Muscle of leg (tissue), 11 donors: ENCODE data around the gene SUPT5H. TPM values are rescaled to one million over a fixed set of nuclear protein-coding genes. Genes with fewer than 3 reads are reported as not detected.
"Not testable (repeated sequence)": the region's sequence is repeated elsewhere in the genome, so short reads cannot be mapped to it uniquely, and the experiment has no call there.

Experiments used
- DNase-seq: peaks from one replicate; pipeline ENCODE4 v3.0.0; 2013
- H3K27ac ChIP-seq: one replicate; pipeline ENCODE4 v1.5.1; 2013; ENCODE audit warnings: mild to moderate bottlenecking, low read length, control low read depth
- H3K27me3 ChIP-seq: one replicate; pipeline ENCODE4 v1.6.1; 2013; ENCODE audit warnings: low read length; ENCODE audit not compliant: control insufficient read depth, insufficient read depth
- H3K36me3 ChIP-seq: one replicate; pipeline ENCODE4 v1.6.1; 2013; ENCODE audit warnings: low read length; ENCODE audit not compliant: control insufficient read depth, insufficient read depth
- H3K4me1 ChIP-seq: one replicate; pipeline ENCODE4 v1.6.1; 2013; ENCODE audit warnings: low read length; ENCODE audit not compliant: control insufficient read depth, insufficient read depth
- H3K4me3 ChIP-seq: one replicate; pipeline ENCODE4 v1.5.1; 2013; ENCODE audit warnings: low read length, control low read depth
- H3K9me3 ChIP-seq: replicated peaks from 2 replicates; pipeline ENCODE4 v1.6.1; 2013; ENCODE audit warnings: low read depth, low read length; ENCODE audit not compliant: control insufficient read depth
- WGBS: methylation state at CpG from one replicate; pipeline ENCODE4 v1.1.5; 2013; ENCODE audit warnings: missing lambda C conversion rate; ENCODE audit not compliant: insufficient coverage; 5-methylcytosine and 5-hydroxymethylcytosine counted together
- polyA plus RNA-seq, 8 donors: library from polyadenylated mRNA; unstranded; fragments of 120-200 nt; gene quantifications; one replicate each; pipeline versions ENCODE4 v1.2.1 to v1.2.3, GENCODE V29; 2013; ENCODE audit warnings: inconsistent platforms in 1 of 8, low replicate concordance in 1 of 8; ENCODE audit not compliant: insufficient read length in 8 of 8, insufficient read depth in 1 of 8
- total RNA-seq: library from RNA; stranded (reverse); fragments of 120-200 nt; gene quantifications from one replicate; pipeline ENCODE4 v1.2.4, GENCODE V29; 2013

Gene SUPT5H
- total and polyA plus RNA-seq, 9 donors = 50.0 to 108 (median 99.6) TPM

DNA sequence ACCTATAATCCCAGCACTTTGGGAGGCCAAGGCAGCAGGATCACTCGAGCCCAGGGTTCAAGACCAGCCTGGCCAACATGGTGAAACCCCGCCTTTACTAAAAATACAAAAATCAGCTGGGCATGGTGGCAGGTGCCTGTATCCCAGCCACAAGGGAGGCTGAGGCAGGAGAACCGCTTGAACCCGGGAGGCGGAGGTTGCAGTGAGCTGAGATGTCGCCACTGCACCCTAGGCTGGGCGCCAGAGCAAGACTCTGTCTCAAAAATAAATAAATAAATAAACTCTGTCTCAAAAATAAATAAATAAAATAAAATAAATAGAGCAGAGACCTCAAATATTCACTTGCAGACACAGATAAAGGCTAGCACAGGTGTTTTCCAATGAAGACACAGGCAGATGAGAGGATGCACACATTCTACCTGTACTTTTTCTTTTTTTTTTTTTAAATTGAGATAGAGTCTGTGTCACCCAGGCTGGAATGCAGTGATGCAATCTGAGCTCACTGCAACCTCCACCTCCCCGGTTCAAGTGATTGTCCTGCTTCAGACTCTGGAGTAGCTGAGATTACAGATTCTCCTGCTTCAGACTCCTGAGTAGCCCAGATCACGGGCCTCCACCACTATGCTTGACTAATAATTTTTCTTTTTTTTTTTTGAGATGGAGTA lies 7.0 kb upstream of the SUPT5H start:
- H3K4me3 ChIP-seq = no peak overlapping the region
- no peak for DNase-seq
- H3K27me3 ChIP-seq = no peaks in the 10 kb centered on the region
- WGBS = 72% methylated on average over 2 of the region's 9 CpGs
- H3K9me3 ChIP-seq = no peaks in the 10 kb centered on the region
- no peak overlapping the region for H3K27ac ChIP-seq
- peaks cover 15% of the 10 kb centered on the region for H3K36me3 ChIP-seq
- H3K4me1 ChIP-seq = peaks cover 25% of the 10 kb centered on the region

DNA sequence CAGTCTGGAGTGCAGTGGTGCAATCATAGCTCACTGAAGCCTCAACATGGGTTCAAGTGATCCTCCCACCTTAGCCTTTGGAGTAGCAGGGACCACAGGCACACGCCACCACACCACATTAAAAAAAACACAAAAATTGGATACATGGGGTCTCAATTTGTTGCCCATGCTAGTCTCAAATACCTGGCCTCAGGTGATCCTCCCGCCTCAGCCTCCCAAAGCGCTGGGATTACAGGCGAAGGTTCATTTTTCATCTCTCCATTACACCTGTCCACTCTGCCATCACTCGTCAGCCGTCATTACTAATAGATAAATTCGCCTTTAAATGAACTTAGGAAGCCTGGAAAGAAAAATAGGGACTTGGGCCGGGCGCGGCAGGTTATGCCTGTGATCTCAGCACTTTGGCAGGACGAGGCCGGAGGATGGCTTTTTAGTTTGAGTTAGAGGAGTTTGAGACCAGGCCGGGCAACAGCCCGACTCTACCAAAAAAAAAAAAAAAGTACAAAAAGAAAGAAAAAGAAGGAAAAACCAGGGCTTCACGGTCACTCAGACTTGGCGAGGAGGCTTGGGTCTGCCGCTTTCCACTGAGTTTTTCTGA lies 685 bp upstream of the SUPT5H start:
- H3K4me1 ChIP-seq = peaks cover 16% of the 10 kb centered on the region
- WGBS = 0% methylated on average over 2 of the region's 17 CpGs
- H3K27me3 ChIP-seq = no peaks in the 10 kb centered on the region
- no peaks in the 10 kb centered on the region for H3K9me3 ChIP-seq
- peaks cover 22% of the 10 kb centered on the region for H3K36me3 ChIP-seq
- peak overlapping the region; percentile 98 for H3K4me3 ChIP-seq
- peak; percentile 56 for DNase-seq
- H3K27ac ChIP-seq = peak overlapping the region; percentile 97

DNA sequence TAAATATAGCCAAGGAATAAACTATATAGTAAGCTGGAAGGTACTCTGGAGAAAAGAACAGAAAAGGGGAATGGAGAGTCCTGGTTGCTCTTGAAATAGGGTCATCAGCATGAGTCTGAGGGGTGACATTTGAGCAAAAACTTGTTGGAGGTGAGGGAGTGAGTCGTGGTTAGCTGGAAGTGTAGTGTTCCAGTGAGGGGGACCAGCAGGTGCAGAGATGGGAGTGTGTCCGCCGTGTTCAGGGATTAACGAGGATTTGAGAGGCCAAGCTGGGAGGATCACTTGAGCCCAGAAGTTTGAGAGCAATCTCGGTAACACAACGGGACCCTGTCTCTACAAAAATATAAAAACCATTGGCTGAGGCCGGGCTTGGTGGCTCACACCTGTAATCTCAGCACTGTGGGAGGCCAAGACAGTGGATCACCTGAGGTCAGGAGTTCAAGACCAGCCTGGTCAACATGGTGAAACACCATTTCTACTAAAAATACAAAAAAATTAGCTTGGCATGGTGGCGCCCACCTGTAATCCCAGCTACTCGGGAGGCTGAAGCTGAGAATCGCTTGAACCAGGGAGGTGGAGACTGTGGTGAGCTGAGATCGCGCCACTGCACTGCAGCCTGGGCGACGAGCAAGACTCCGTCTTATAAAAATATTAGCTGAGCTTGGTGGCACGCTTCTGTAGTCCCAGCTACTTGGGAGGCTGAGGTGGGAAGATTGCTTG lies 1.1 kb downstream of the SUPT5H start:
- H3K27me3 ChIP-seq = no peaks in the 10 kb centered on the region
- 88% methylated on average over 10 of the region's 16 CpGs for WGBS
- H3K27ac ChIP-seq = no peak overlapping the region
- peak overlapping the region; percentile 98 for H3K4me3 ChIP-seq
- H3K4me1 ChIP-seq = peaks cover 16% of the 10 kb centered on the region
- no peaks in the 10 kb centered on the region for H3K9me3 ChIP-seq
- DNase-seq = no peak
- peaks cover 22% of the 10 kb centered on the region for H3K36me3 ChIP-seq

DNA sequence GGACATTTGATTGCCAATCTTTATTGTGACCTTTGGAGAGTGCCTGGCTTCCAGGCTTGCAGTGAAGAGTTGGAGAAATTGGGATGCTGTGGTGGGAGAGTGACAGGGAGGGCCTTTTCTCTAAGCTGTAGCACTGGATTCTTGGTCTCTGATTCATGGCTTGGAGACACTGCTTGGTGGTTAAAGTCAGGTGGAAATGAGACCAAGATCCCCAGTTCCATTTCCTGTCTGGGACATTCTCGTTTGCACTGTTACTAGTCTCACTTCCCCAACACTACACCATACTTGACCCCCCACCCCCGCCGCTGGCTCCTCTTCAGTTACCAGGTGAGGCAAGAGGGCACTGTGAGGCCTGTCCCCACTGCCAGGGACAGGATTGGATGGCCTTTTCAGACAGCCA lies 2.9 kb downstream of the SUPT5H start:
- H3K36me3 ChIP-seq = peaks cover 38% of the 10 kb centered on the region
- H3K27me3 ChIP-seq = no peaks in the 10 kb centered on the region
- no peak overlapping the region for H3K27ac ChIP-seq
- no peaks in the 10 kb centered on the region for H3K9me3 ChIP-seq
- DNase-seq = no peak
- 75% methylated on average over 3 of the region's 3 CpGs for WGBS
- peaks cover 16% of the 10 kb centered on the region for H3K4me1 ChIP-seq
- no peak overlapping the region for H3K4me3 ChIP-seq

DNA sequence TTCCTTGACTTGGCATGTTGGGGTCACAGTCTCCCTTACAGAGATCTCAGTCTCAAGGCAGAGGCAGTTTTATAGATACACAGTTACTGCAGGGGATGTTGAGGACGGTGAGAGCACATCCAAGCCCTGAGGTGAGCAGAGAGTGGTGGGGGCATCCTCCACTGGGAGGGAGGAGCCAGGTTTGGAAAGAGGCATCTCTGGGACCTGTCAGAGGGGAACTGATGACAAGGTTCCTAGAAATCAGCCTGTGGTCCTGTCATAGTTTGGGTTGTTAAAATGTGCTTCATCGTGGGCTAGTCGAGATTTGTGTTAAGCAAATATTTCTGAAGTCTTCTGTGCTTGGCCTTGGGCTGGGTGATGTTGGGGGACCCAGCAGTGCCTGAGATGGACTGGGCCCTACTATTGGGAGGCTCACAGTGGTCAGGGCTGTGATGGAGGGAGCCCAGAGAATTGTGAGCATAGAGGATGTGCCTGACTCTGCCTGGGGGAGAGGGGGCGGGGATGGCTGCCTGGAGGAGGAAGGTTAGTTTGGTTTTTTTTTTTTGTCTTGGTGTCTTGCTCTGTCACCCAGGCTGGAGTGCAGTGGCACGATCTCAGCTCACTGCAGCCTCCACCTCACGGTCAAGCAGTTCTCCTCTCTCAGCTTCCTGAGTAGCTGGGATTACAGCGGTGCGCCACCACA lies 3.9 kb downstream of the SUPT5H start:
- Histone ChIP-seq H3K9me3 (no peaks in the 10 kb centered on the region), H3K36me3 (peaks cover 42% of the 10 kb centered on the region), H3K27me3 (no peaks in the 10 kb centered on the region), H3K4me3 (no peak overlapping the region), H3K27ac (no peak overlapping the region), H3K4me1 (peaks cover 16% of the 10 kb centered on the region)
- DNase-seq = no peak
- WGBS = 90% methylated on average over 3 of the region's 8 CpGs

DNA sequence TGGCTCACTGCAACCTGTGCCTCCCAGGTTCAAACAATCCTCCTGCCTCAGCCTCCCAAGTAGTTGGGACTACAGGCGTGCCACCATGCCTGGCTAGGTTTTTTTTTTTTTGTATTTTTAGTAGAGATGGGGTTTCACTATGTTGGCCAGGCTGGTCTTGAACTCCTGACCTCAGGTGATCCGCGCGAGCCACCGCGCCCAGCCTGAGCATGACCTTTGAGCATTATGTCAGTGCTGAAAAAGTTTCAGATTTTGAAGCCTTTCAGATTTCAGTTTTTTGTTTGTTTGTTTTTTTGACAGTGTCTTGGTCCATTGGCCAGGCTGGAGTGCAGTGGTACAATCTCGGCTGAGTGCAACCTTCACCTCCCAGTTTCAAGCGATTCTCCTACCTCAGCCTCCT lies 5.9 kb downstream of the SUPT5H start:
- 100% methylated on average over 5 of the region's 8 CpGs for WGBS
- H3K36me3 ChIP-seq = peaks cover 42% of the 10 kb centered on the region

DNA sequence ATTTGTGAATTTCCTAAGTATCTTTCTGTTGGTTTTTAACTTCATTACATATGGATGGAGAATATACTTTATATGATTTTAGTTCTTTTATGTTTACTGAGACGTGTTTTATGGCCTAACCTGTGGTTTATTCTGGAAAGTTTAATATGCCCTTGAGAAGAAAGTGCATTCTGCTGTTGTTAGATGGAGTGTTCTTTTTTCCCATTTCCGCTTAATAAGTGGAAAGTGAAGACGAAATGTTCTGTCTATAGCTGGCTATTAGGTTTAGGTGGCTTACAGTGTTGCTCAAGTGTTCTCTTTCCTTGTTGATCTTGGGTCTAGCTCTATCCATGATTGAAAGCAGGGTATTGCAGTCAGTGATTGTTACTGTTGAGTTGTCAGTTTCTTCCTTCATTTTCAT lies 18.0 kb downstream of the SUPT5H start:
- WGBS = no CpG with 5 or more reads among the region's 3 CpGs
- Histone ChIP-seq H3K27ac (no peak overlapping the region), H3K9me3 (no peaks in the 10 kb centered on the region), H3K4me1 (no peaks in the 10 kb centered on the region), H3K4me3 (no peak overlapping the region), H3K36me3 (peaks cover 71% of the 10 kb centered on the region), H3K27me3 (no peaks in the 10 kb centered on the region)
- no peak for DNase-seq

More for the DNA sequence above, 5.9 kb downstream of the SUPT5H start:
- peaks cover 12% of the 10 kb centered on the region for H3K4me1 ChIP-seq
- not testable (repeated sequence) for H3K27me3 ChIP-seq, H3K4me3 ChIP-seq, H3K27ac ChIP-seq, DNase-seq, H3K9me3 ChIP-seq

DNA sequence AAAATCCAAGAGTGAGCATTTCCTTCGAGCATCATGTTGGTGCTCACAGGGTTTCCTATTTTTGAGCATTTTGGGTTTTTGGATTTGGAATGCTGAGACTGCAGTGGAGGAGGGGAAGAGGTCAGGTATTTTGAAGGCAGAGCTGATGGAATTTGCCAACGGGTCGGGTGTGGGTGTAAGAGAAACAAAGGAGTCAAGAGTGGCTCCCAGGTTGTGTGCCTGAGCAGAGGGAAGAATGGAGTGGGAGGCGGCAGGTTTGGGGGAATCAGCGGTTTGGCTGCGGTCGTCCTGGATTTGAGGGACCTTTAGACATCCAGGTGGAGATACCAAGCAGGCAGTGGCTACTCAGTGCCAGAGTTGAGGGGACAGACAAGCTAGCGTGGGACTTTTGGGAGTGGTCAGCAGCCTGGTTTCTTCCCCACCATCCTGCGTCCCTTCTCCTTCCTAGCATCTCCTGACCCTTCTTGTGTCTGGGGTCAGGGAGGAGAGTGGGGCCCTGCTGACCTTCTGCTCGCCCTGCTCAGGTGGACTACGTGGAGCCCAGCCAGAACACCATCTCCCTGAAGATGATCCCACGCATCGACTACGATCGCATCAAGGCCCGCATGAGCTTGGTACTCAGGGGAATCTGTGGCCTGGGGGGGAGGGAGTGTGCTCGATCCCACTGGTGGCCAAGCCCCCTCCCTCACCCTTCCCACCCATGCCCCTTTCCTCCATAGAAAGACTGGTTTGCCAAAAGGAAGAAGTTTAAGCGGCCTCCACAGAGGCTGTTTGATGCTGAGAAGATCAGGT lies 20.8 kb downstream of the SUPT5H start:
- H3K4me3 ChIP-seq = no peak overlapping the region
- peaks cover 72% of the 10 kb centered on the region for H3K36me3 ChIP-seq
- H3K4me1 ChIP-seq = no peaks in the 10 kb centered on the region
- no peak overlapping the region for H3K27ac ChIP-seq
- WGBS = 89% methylated on average over 8 of the region's 18 CpGs
- H3K9me3 ChIP-seq = no peaks in the 10 kb centered on the region
- H3K27me3 ChIP-seq = no peaks in the 10 kb centered on the region
- no peak for DNase-seq

DNA sequence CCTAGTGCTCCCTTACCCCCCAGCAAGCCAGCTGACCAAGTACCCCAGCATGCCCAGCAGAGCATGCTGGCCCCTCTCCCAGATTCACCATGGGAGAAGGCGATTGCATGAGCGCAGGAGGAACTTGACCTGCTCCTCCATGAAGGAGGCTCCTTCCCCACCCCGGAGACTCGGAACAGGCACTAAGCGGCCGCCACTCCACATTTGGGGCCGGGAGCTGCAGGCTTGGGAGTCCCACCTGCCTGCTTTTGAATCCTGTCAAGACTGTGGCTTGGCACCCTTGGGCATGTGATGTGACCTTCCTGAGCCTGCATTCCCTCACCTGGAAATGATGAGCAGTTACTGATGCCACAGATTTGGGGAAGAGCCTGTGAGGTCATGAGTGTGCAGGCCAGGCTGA lies 22.6 kb downstream of the SUPT5H start:
- no CpG with 5 or more reads among the region's 7 CpGs for WGBS
- no peaks in the 10 kb centered on the region for H3K9me3 ChIP-seq
- H3K4me1 ChIP-seq = no peaks in the 10 kb centered on the region
- H3K27ac ChIP-seq = no peak overlapping the region
- peaks cover 86% of the 10 kb centered on the region for H3K36me3 ChIP-seq
- H3K27me3 ChIP-seq = no peaks in the 10 kb centered on the region
- no peak overlapping the region for H3K4me3 ChIP-seq
- DNase-seq = no peak
